Measurements from ENCODE around the gene C3orf22. TPM values are rescaled to one million over a fixed set of nuclear protein-coding genes. Genes with fewer than 3 reads are reported as not detected.

C3orf22 gene
- total and polyA plus RNA-seq, 2 donors = 0.05 TPM; not detected in 1

GRCh38 chr3:126525091-126525852 is 33.5 kb downstream of the C3orf22 start:
- H3K36me3 ChIP-seq (ENCODE audit: control insufficient read depth in 2 of 2, insufficient read depth in 2 of 2, low read length in 1 of 2) = no peaks in the 10 kb centered on the region
- H3K27me3 ChIP-seq (ENCODE audit: control insufficient read depth in 2 of 2, insufficient read depth in 1 of 2, low read length in 1 of 2) = peaks cover 25 to 33% of the 10 kb centered on the region in 2 donors
- no peak overlapping the region for H3K27ac ChIP-seq (ENCODE audit: low read depth in 1 of 2, low read length in 1 of 2)
- DNase-seq (ENCODE audit: low read depth in 6 of 9, low spot score in 9 of 9) = no peak
- 95% methylated on average over 12 of the region's 12 CpGs for WGBS
- H3K9me3 ChIP-seq (ENCODE audit: control insufficient read depth in 2 of 2, insufficient read depth in 1 of 2, low read length in 1 of 2) = no peaks in the 10 kb centered on the region
- H3K4me1 ChIP-seq (ENCODE audit: control insufficient read depth in 2 of 2, insufficient read depth in 2 of 2, low read length in 2 of 2) = peaks cover 10 to 36% of the 10 kb centered on the region in 2 donors
- H3K4me3 ChIP-seq (ENCODE audit: low read length in 2 of 2) = no peak overlapping the region

- Histone ChIP-seq H3K36me3 (ENCODE audit: control insufficient read depth in 2 of 2, insufficient read depth in 2 of 2, low read length in 1 of 2) (no peaks in the 10 kb centered on the region), H3K4me1 (ENCODE audit: control insufficient read depth in 2 of 2, insufficient read depth in 2 of 2, low read length in 2 of 2) (peaks cover 2 to 31% of the 10 kb centered on the region in 2 donors), H3K4me3 (ENCODE audit: low read length in 2 of 2) (peak overlapping the region in 1 of 2 donors; percentile 42), H3K27ac (ENCODE audit: low read depth in 1 of 2, low read length in 1 of 2) (no peak overlapping the region), H3K27me3 (ENCODE audit: control insufficient read depth in 2 of 2, insufficient read depth in 1 of 2, low read length in 1 of 2) (peaks cover 25 to 33% of the 10 kb centered on the region in 2 donors), H3K9me3 (ENCODE audit: control insufficient read depth in 2 of 2, insufficient read depth in 1 of 2, low read length in 1 of 2) (no peaks in the 10 kb centered on the region)
- peak in 2 of 9 donors; percentile 38 to 56 for DNase-seq (ENCODE audit: low read depth in 6 of 9, low spot score in 9 of 9)
- WGBS = 12% methylated on average over 31 of the region's 31 CpGs
Observed at GRCh38 chr3:126524429-126524988, 34.2 kb downstream of the C3orf22 start.

- no peak for DNase-seq (ENCODE audit: low read depth in 6 of 9, low spot score in 9 of 9)
- Histone ChIP-seq H3K4me3 (ENCODE audit: low read length in 2 of 2) (peak within 1 kb of the TSS in 1 of 2 donors; percentile 42), H3K27ac (ENCODE audit: low read depth in 1 of 2, low read length in 1 of 2) (no peak within 1 kb of the TSS)
Observed at GRCh38 chr3:126523745-126524428, 34.8 kb downstream of the C3orf22 start, which contains the start of gene CHST13. Gene CHST13, plus strand, starts transcription at chr3:126524155. Its CDS starts 178 bp downstream, at chr3:126524333.

GRCh38 chr3:126522363-126522788 is 36.4 kb downstream of the C3orf22 start:
- DNase-seq (ENCODE audit: low read depth in 6 of 9, low spot score in 9 of 9) = peak in 2 of 9 donors; percentile 39 to 62
- 5% methylated on average over 6 of the region's 6 CpGs for WGBS
- Histone ChIP-seq H3K27me3 (ENCODE audit: control insufficient read depth in 2 of 2, insufficient read depth in 1 of 2, low read length in 1 of 2) (peaks cover 25 to 33% of the 10 kb centered on the region in 2 donors), H3K9me3 (ENCODE audit: control insufficient read depth in 2 of 2, insufficient read depth in 1 of 2, low read length in 1 of 2) (no peaks in the 10 kb centered on the region), H3K36me3 (ENCODE audit: control insufficient read depth in 2 of 2, insufficient read depth in 2 of 2, low read length in 1 of 2) (no peaks in the 10 kb centered on the region), H3K4me3 (ENCODE audit: low read length in 2 of 2) (no peak overlapping the region), H3K4me1 (ENCODE audit: control insufficient read depth in 2 of 2, insufficient read depth in 2 of 2, low read length in 2 of 2) (peaks cover 0 to 24% of the 10 kb centered on the region in 2 donors), H3K27ac (ENCODE audit: low read depth in 1 of 2, low read length in 1 of 2) (no peak overlapping the region)

More at GRCh38 chr3:126523745-126524428, 34.8 kb downstream of the C3orf22 start, which contains the start of gene CHST13:
- Histone ChIP-seq H3K9me3 (ENCODE audit: control insufficient read depth in 2 of 2, insufficient read depth in 1 of 2, low read length in 1 of 2) (no peaks in the 10 kb centered on the region), H3K4me1 (ENCODE audit: control insufficient read depth in 2 of 2, insufficient read depth in 2 of 2, low read length in 2 of 2) (peaks cover 0 to 27% of the 10 kb centered on the region in 2 donors), H3K36me3 (ENCODE audit: control insufficient read depth in 2 of 2, insufficient read depth in 2 of 2, low read length in 1 of 2) (no peaks in the 10 kb centered on the region), H3K27me3 (ENCODE audit: control insufficient read depth in 2 of 2, insufficient read depth in 1 of 2, low read length in 1 of 2) (peaks cover 25 to 33% of the 10 kb centered on the region in 2 donors)
- WGBS = 9% methylated on average over 56 of the region's 56 CpGs

- 95% methylated on average over 11 of the region's 11 CpGs for WGBS
- no peaks in the 10 kb centered on the region for H3K9me3 ChIP-seq (ENCODE audit: control insufficient read depth in 2 of 2, insufficient read depth in 1 of 2, low read length in 1 of 2)
- H3K4me3 ChIP-seq (ENCODE audit: low read length in 2 of 2) = no peak overlapping the region
- H3K4me1 ChIP-seq (ENCODE audit: control insufficient read depth in 2 of 2, insufficient read depth in 2 of 2, low read length in 2 of 2) = peaks cover 0 to 20% of the 10 kb centered on the region in 2 donors
- no peaks in the 10 kb centered on the region for H3K36me3 ChIP-seq (ENCODE audit: control insufficient read depth in 2 of 2, insufficient read depth in 2 of 2, low read length in 1 of 2)
- DNase-seq (ENCODE audit: low read depth in 6 of 9, low spot score in 9 of 9) = no peak
- peaks cover 25 to 33% of the 10 kb centered on the region in 2 donors for H3K27me3 ChIP-seq (ENCODE audit: control insufficient read depth in 2 of 2, insufficient read depth in 1 of 2, low read length in 1 of 2)
- no peak overlapping the region for H3K27ac ChIP-seq (ENCODE audit: low read depth in 1 of 2, low read length in 1 of 2)
Observed at GRCh38 chr3:126521122-126521891, 37.4 kb downstream of the C3orf22 start.

- H3K4me3 ChIP-seq (ENCODE audit: low read length in 2 of 2) = no peak overlapping the region
- no peaks in the 10 kb centered on the region for H3K36me3 ChIP-seq (ENCODE audit: control insufficient read depth in 2 of 2, insufficient read depth in 2 of 2, low read length in 1 of 2)
- WGBS = 85% methylated on average over 10 of the region's 10 CpGs
- H3K27me3 ChIP-seq (ENCODE audit: control insufficient read depth in 2 of 2, insufficient read depth in 1 of 2, low read length in 1 of 2) = peaks cover 18 to 23% of the 10 kb centered on the region in 2 donors
- no peak overlapping the region for H3K27ac ChIP-seq (ENCODE audit: low read depth in 1 of 2, low read length in 1 of 2)
- H3K9me3 ChIP-seq (ENCODE audit: control insufficient read depth in 2 of 2, insufficient read depth in 1 of 2, low read length in 1 of 2) = no peaks in the 10 kb centered on the region
- DNase-seq (ENCODE audit: low read depth in 6 of 9, low spot score in 9 of 9) = no peak
- peaks cover 0 to 19% of the 10 kb centered on the region in 2 donors for H3K4me1 ChIP-seq (ENCODE audit: control insufficient read depth in 2 of 2, insufficient read depth in 2 of 2, low read length in 2 of 2)
Observed at GRCh38 chr3:126519506-126520455, 39.0 kb downstream of the C3orf22 start.

- Histone ChIP-seq H3K27me3 (ENCODE audit: control insufficient read depth in 2 of 2, insufficient read depth in 1 of 2, low read length in 1 of 2) (peaks cover 9 to 13% of the 10 kb centered on the region in 2 donors), H3K36me3 (ENCODE audit: control insufficient read depth in 2 of 2, insufficient read depth in 2 of 2, low read length in 1 of 2) (no peaks in the 10 kb centered on the region), H3K4me1 (ENCODE audit: control insufficient read depth in 2 of 2, insufficient read depth in 2 of 2, low read length in 2 of 2) (peaks cover 0 to 12% of the 10 kb centered on the region in 2 donors), H3K4me3 (ENCODE audit: low read length in 2 of 2) (no peak overlapping the region), H3K9me3 (ENCODE audit: control insufficient read depth in 2 of 2, insufficient read depth in 1 of 2, low read length in 1 of 2) (no peaks in the 10 kb centered on the region), H3K27ac (ENCODE audit: low read depth in 1 of 2, low read length in 1 of 2) (no peak overlapping the region)
- DNase-seq (ENCODE audit: low read depth in 6 of 9, low spot score in 9 of 9) = no peak
- 93% methylated on average over 4 of the region's 4 CpGs for WGBS
Observed at GRCh38 chr3:126518779-126519177, 40.0 kb downstream of the C3orf22 start.

Data from thymus (tissue), 11 donors.